ENCODE results near the gene CMYA5.
"Not testable (repeated sequence)": the region's sequence is repeated elsewhere in the genome, so short reads cannot be mapped to it uniquely, and the experiment has no call there.

The CMYA5 gene

DNA sequence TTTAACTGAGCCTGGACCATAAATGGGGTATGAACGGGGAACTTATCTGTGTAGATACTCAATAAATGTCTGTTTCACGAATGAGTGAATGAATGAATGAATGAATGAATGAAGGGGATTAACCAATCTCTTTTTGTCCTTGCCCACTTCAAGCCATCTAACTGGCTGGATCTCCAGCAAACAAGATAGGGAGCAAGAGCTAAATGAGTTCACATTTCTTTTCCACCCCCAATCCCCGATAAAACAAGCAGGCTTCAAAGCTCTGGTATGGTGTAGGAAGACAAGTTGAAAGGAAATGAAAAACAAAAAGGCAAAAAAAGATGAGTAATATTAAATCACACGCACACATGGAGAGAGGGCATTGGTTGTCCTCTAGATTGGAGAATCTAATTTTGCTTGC, 84.0 kb downstream of the CMYA5 start:
- H3K4me1 ChIP-seq (ENCODE audit: low read length): peaks cover 18% of the 10 kb centered on the region
- no peaks in the 10 kb centered on the region for H3K79me2 ChIP-seq (ENCODE audit: low read length)
- no peaks in the 10 kb centered on the region for H3K9me3 ChIP-seq (ENCODE audit: insufficient read depth, low read length)
- no peak for TF ChIP-seq EZH2phosphoT487 (IDR thresholded peaks at IDR 0.05; ENCODE audit: low read depth)
- TF ChIP-seq, protein P1, sequence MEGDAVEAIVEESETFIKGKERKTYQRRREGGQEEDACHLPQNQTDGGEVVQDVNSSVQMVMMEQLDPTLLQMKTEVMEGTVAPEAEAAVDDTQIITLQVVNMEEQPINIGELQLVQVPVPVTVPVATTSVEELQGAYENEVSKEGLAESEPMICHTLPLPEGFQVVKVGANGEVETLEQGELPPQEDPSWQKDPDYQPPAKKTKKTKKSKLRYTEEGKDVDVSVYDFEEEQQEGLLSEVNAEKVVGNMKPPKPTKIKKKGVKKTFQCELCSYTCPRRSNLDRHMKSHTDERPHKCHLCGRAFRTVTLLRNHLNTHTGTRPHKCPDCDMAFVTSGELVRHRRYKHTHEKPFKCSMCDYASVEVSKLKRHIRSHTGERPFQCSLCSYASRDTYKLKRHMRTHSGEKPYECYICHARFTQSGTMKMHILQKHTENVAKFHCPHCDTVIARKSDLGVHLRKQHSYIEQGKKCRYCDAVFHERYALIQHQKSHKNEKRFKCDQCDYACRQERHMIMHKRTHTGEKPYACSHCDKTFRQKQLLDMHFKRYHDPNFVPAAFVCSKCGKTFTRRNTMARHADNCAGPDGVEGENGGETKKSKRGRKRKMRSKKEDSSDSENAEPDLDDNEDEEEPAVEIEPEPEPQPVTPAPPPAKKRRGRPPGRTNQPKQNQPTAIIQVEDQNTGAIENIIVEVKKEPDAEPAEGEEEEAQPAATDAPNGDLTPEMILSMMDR (IDR thresholded peaks at IDR 0.05; ENCODE audit: low read depth, low read length): no peak
- no peaks in the 10 kb centered on the region for H3K36me3 ChIP-seq (replicated peaks; ENCODE audit: low read depth, low read length)
- peak overlapping the region; percentile 69 for H3K4me2 ChIP-seq (ENCODE audit: low read length)
- H3K9ac ChIP-seq (ENCODE audit: low read length): peak overlapping the region; percentile 47
- H3K4me3 ChIP-seq (ENCODE audit: low read length): peak overlapping the region; percentile 68
- no peak overlapping the region for H3K27ac ChIP-seq (ENCODE audit: low read length)
- H3K27me3 ChIP-seq (ENCODE audit: low read depth, low read length): no peaks in the 10 kb centered on the region
- peak overlapping the region; percentile 67 for H2AFZ ChIP-seq (ENCODE audit: low read depth, low read length)
- no peaks in the 10 kb centered on the region for H4K20me1 ChIP-seq (ENCODE audit: insufficient read depth, low read length)

DNA sequence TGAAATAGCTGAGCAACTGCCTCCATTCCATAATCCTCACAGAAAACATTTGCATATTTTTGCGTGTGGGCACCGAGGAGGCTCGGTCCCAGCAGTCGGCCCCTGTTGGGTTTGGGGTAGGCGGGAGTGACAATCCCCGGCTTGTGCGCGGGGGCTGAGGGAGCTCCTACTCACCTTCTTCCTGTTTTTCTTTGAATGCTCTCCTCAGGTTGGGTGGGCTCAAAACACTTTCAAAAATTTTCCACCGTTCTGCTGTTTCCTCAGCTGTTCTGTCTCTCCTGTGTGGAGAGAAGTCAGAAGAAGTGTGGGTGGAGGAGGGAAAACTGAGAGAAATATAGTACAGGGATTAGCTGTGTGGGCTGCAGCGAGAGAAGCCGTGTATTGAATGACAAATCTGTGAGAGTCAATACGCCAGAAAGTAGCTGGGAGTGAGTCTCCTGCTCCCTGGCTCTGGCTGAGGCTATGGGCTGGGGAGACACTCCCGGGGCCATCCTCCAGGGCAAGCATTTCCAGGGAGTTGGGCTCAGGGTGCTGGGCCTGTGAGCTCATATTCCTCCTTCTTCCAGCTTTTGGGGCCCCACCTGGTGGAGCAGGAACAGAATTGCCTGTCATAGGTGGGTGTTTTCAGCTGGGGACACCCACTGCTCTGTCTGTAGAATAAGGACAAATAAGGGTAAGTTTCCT, 84.7 kb downstream of the CMYA5 start:
- Histone ChIP-seq H3K4me3 (ENCODE audit: low read length) (peak overlapping the region; percentile 68), H3K4me2 (ENCODE audit: low read length) (peak overlapping the region; percentile 69), H3K4me1 (ENCODE audit: low read length) (peaks cover 18% of the 10 kb centered on the region), H3K27me3 (ENCODE audit: low read depth, low read length) (no peaks in the 10 kb centered on the region), H4K20me1 (ENCODE audit: insufficient read depth, low read length) (no peaks in the 10 kb centered on the region), H3K9me3 (ENCODE audit: insufficient read depth, low read length) (no peaks in the 10 kb centered on the region), H3K27ac (ENCODE audit: low read length) (no peak overlapping the region), H2AFZ (ENCODE audit: low read depth, low read length) (peak overlapping the region; percentile 67), H3K9ac (ENCODE audit: low read length) (peak overlapping the region; percentile 47), H3K79me2 (ENCODE audit: low read length) (no peaks in the 10 kb centered on the region), H3K36me3 (replicated peaks; ENCODE audit: low read depth, low read length) (no peaks in the 10 kb centered on the region)
- TF ChIP-seq, protein P1 (IDR thresholded peaks at IDR 0.05; ENCODE audit: low read depth, low read length): peak; percentile 59
- TF ChIP-seq EZH2phosphoT487 (IDR thresholded peaks at IDR 0.05; ENCODE audit: low read depth): no peak

- Histone ChIP-seq H3K4me1 (ENCODE audit: low read length) (peaks cover 18% of the 10 kb centered on the region), H3K4me2 (ENCODE audit: low read length) (no peak overlapping the region), H2AFZ (ENCODE audit: low read depth, low read length) (no peak overlapping the region), H3K27me3 (ENCODE audit: low read depth, low read length) (no peaks in the 10 kb centered on the region), H3K9ac (ENCODE audit: low read length) (no peak overlapping the region), H3K79me2 (ENCODE audit: low read length) (no peaks in the 10 kb centered on the region), H4K20me1 (ENCODE audit: insufficient read depth, low read length) (no peaks in the 10 kb centered on the region), H3K27ac (ENCODE audit: low read length) (no peak overlapping the region), H3K9me3 (ENCODE audit: insufficient read depth, low read length) (no peaks in the 10 kb centered on the region), H3K36me3 (replicated peaks; ENCODE audit: low read depth, low read length) (no peaks in the 10 kb centered on the region), H3K4me3 (ENCODE audit: low read length) (no peak overlapping the region)
- no peak for TF ChIP-seq EZH2phosphoT487 (IDR thresholded peaks at IDR 0.05; ENCODE audit: low read depth)
- TF ChIP-seq, protein P1 (IDR thresholded peaks at IDR 0.05; ENCODE audit: low read depth, low read length): no peak
Measured at GRCh38 chr5:79774855-79775237, 85.2 kb downstream of the CMYA5 start.

- H3K4me1 ChIP-seq (ENCODE audit: low read length); H3K36me3 ChIP-seq (replicated peaks; ENCODE audit: low read depth, low read length); H3K27me3 ChIP-seq (ENCODE audit: low read depth, low read length); H3K9me3 ChIP-seq (ENCODE audit: insufficient read depth, low read length); H3K27ac ChIP-seq (ENCODE audit: low read length); H4K20me1 ChIP-seq (ENCODE audit: insufficient read depth, low read length); H3K79me2 ChIP-seq (ENCODE audit: low read length): not testable (repeated sequence)
- Histone ChIP-seq H3K9ac (ENCODE audit: low read length) (peak overlapping the region; percentile 57), H3K4me3 (ENCODE audit: low read length) (peak overlapping the region; percentile 74), H2AFZ (ENCODE audit: low read depth, low read length) (peak overlapping the region; percentile 43), H3K4me2 (ENCODE audit: low read length) (peak overlapping the region; percentile 74)
Measured at GRCh38 chr5:79784741-79785140, 95.1 kb downstream of the CMYA5 start.
